OCI-LY7 (cell line): ENCODE measurements around the gene KCNH1.

Source experiments
- EZH2phosphoT487 ChIP-seq: fragments of 200-600 bp; sonication (generic); IDR thresholded peaks from 2 replicates; pipeline ENCODE4 v1.6.1; 2018; ENCODE audit warnings: low read depth, borderline replicate concordance, mild to moderate bottlenecking, mixed run types, antibody characterized with exemption, low read length, moderate library complexity, mixed read lengths
- TF ChIP-seq, protein P1 (sequence below): fragments of 200-600 bp; sonication (generic); conservative IDR thresholded peaks from 2 replicates; pipeline ENCODE4 v1.5.1; 2014; ENCODE audit warnings: mild to moderate bottlenecking, antibody characterized with exemption, low read length, moderate library complexity, mixed read lengths

GRCh38 chr1:211099393-211099792 lies 34.6 kb downstream of the KCNH1 start:
- TF ChIP-seq, protein P1, sequence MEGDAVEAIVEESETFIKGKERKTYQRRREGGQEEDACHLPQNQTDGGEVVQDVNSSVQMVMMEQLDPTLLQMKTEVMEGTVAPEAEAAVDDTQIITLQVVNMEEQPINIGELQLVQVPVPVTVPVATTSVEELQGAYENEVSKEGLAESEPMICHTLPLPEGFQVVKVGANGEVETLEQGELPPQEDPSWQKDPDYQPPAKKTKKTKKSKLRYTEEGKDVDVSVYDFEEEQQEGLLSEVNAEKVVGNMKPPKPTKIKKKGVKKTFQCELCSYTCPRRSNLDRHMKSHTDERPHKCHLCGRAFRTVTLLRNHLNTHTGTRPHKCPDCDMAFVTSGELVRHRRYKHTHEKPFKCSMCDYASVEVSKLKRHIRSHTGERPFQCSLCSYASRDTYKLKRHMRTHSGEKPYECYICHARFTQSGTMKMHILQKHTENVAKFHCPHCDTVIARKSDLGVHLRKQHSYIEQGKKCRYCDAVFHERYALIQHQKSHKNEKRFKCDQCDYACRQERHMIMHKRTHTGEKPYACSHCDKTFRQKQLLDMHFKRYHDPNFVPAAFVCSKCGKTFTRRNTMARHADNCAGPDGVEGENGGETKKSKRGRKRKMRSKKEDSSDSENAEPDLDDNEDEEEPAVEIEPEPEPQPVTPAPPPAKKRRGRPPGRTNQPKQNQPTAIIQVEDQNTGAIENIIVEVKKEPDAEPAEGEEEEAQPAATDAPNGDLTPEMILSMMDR = no peak
- no peak for TF ChIP-seq EZH2phosphoT487
